Breast epithelium (tissue), 3 donors: ENCODE data around the gene MYL11.

Experiments
- CTCF ChIP-seq, 3 donors: fragments of 450-650 bp; IDR thresholded peaks; one replicate each; pipeline ENCODE4 v1.5.1; 2016 to 2017; ENCODE audit warnings: antibody characterized with exemption in 3 of 3, mild to moderate bottlenecking in 3 of 3, moderate library complexity in 3 of 3
- POLR2A ChIP-seq: fragments of 450-650 bp; IDR thresholded peaks from one replicate; pipeline ENCODE4 v1.6.1; 2016; ENCODE audit warnings: antibody characterized with exemption, mild to moderate bottlenecking, moderate library complexity
- POLR2AphosphoS5 ChIP-seq, 3 donors: sonication (generic); formaldehyde crosslinking; IDR thresholded peaks; one replicate each; pipeline ENCODE4 v1.6.1; 2017; ENCODE audit warnings: antibody characterized with exemption in 3 of 3

- TF ChIP-seq CTCF (IDR thresholded peaks at IDR 0.05) = no peak
- TF ChIP-seq POLR2A = no peak
- no peak for TF ChIP-seq POLR2AphosphoS5 (IDR thresholded peaks at IDR 0.05)
These were observed 1.3 kb downstream of the MYL11 start for GRCh38 chr16:30375864-30376263.
